Endodermal cell (in vitro differentiated cells): Measurements from ENCODE around the gene KCNQ1. TPM values are rescaled to one million over a fixed set of nuclear protein-coding genes. Genes with fewer than 3 reads are reported as not detected.

ENCODE experiments used
- DNase-seq: peaks from one replicate; pipeline ENCODE4 v3.0.0-alpha.2; 2017
- H3K27ac ChIP-seq: 2 replicates; pipeline ENCODE4 v1.5.1; 2013; ENCODE audit warnings: mild to moderate bottlenecking, low read depth, low read length, moderate library complexity
- H3K27me3 ChIP-seq: 2 replicates; pipeline ENCODE4 v1.6.1; 2013; ENCODE audit warnings: mild to moderate bottlenecking, low read length, moderate library complexity; ENCODE audit not compliant: insufficient read depth, control insufficient read depth, poor library complexity, severe bottlenecking
- H3K36me3 ChIP-seq: 2 replicates; pipeline ENCODE4 v1.7.0; 2013; ENCODE audit warnings: mild to moderate bottlenecking, low read length, moderate library complexity; ENCODE audit not compliant: control insufficient read depth, insufficient read depth
- H3K4me1 ChIP-seq: one replicate; pipeline ENCODE4 v1.7.0; 2013; ENCODE audit warnings: low read length; ENCODE audit not compliant: control insufficient read depth, insufficient read depth
- H3K4me3 ChIP-seq: 2 replicates; pipeline ENCODE4 v1.5.1; 2013; ENCODE audit warnings: mild to moderate bottlenecking, low read length, moderate library complexity
- H3K9ac ChIP-seq: 2 replicates; pipeline ENCODE4 v1.6.1; 2013; ENCODE audit warnings: mild to moderate bottlenecking, low read length, moderate library complexity; ENCODE audit not compliant: poor library complexity, severe bottlenecking; ENCODE audit errors: extremely low read depth
- H3K9me3 ChIP-seq: 2 replicates; pipeline ENCODE4 v1.6.1; 2013; ENCODE audit warnings: mild to moderate bottlenecking, low read length, moderate library complexity; ENCODE audit not compliant: control insufficient read depth
- H3K27ac Mint-ChIP-seq: 2 replicates; pipeline ENCODE4 v1.8.0; 2020; ENCODE audit warnings: mixed read lengths
- H3K27me3 Mint-ChIP-seq: 2 replicates; pipeline ENCODE4 v1.8.0; 2021; ENCODE audit warnings: mild to moderate bottlenecking, mixed read lengths; ENCODE audit not compliant: insufficient read depth
- H3K36me3 Mint-ChIP-seq: 2 replicates; pipeline ENCODE4 v1.8.0; 2020; ENCODE audit warnings: low read depth, mixed read lengths
- H3K4me1 Mint-ChIP-seq: 2 replicates; pipeline ENCODE4 v1.8.0; 2020; ENCODE audit warnings: mixed read lengths
- H3K4me3 Mint-ChIP-seq: 2 replicates; pipeline ENCODE4 v1.8.0; 2020; ENCODE audit warnings: mild to moderate bottlenecking, moderate library complexity, mixed read lengths
- H3K9me3 Mint-ChIP-seq: 2 replicates; pipeline ENCODE4 v1.8.0; 2020; ENCODE audit warnings: mild to moderate bottlenecking, mixed read lengths
- WGBS, 2 experiments: methylation state at CpG; one replicate each; pipeline versions ENCODE4 v1.1.5 to v1.1.7; 2013; ENCODE audit warnings: missing lambda C conversion rate in 2 of 2, mixed read lengths in 1 of 2; ENCODE audit not compliant: insufficient coverage in 1 of 2, insufficient read length in 1 of 2; 5-methylcytosine and 5-hydroxymethylcytosine counted together
- total RNA-seq, 2 donors: library from RNA; stranded (reverse); fragmentation: NEBNext Ultra II Directional in 1 of 2; extraction: Animal tissue kit (Norgen Biotek cat#: 25700) in 1 of 2; gene quantifications; 2 replicates in 1 of 2; 3 replicates in 1 of 2; pipeline ENCODE4 v1.2.1, GENCODE V29; 2021
- TF ChIP-seq, protein P1 (sequence below): fragments of 200-600 bp; sonication (generic); conservative IDR thresholded peaks from 2 replicates; pipeline ENCODE4 v1.5.0; 2021; ENCODE audit warnings: antibody characterized with exemption, mild to moderate bottlenecking

KCNQ1 gene
- total RNA-seq, 2 donors from 2014 or later: 1.8 to 3.5 TPM

DNA sequence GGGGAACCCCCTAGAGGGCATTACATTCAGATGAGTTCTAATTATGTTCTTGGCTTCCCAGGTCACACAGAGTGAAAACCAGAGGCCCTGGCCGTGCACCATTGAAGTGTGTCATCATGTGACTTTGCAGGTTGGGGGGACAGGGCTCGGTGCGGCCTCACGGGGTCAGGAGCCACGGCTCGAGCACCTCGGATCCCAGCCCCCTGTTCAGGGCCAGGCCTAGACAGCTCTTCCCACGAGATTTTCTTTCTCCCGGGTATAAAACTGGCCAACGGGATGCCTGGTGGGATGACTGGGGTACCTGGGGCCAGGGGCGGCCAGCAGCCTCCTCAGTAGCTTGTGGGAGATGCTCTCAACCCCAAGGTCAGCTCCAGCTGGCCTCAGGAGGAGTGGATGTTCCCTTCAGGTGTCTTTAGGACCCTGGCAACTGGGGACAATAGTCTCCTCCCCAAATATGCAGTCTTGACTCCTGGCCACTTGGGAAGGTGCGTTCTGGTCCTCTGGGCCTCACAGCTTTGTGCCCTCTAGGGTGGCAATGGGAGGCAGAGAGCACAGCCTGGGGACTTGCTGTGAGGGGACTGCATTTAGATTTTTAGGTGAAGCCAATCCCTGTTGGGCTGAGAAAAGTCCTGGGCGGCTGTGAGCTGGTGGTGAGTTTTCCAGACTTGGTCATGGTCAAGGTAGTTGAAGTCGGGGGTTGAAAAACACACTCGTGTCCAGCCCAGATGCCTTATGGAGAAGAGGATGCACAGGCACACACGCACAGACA is 95.6 kb downstream of the KCNQ1 start:
- no peaks in the 10 kb centered on the region for H3K4me1 Mint-ChIP-seq
- no peak overlapping the region for H3K27ac Mint-ChIP-seq
- H3K4me3 Mint-ChIP-seq: no peak overlapping the region

DNA sequence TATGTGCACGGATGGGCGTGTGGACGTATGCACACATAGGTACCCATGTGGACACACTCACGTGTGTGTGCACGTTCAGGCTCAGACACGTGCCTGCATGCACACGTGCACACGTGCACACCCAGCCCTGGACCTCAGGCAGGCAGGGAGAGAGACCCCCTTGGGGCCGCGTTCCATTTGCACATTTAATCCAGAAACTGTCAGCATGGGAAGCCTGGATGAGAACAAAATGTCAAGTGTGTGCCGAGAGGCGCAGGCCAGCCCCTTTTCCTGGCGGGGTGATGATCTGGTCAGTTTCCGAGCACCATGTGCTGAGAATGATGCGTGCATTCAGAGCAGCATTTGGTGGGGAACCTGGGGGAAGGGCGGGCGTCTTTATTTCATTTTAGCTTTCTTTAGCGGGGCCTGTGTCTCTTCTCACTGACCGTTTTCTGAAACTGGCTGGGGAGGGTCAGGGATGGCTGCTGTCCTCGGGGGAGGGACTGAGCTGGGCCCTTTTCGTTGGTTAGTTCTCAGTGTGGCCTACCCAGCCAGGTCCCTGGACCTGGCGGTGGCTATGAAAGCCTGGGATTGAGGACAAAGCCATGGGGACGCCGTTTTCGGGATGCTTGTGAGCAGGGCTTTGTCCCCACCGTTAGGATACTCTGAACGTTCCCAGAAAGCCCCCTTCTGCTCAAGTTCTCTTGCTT is 96.3 kb downstream of the KCNQ1 start:
- Histone ChIP-seq H3K36me3 (no peaks in the 10 kb centered on the region), H3K4me1 (no peaks in the 10 kb centered on the region), H3K9me3 (no peaks in the 10 kb centered on the region), H3K9ac (no peak overlapping the region), H3K27ac (no peak overlapping the region), H3K27me3 (peaks cover 28% of the 10 kb centered on the region), H3K4me3 (no peak overlapping the region)
- peak; percentile 34 for DNase-seq
- Mint-ChIP-seq H3K4me3 (no peak overlapping the region), H3K27ac (no peak overlapping the region), H3K27me3 (peaks cover 63% of the 10 kb centered on the region), H3K9me3 (no peaks in the 10 kb centered on the region), H3K36me3 (no peaks in the 10 kb centered on the region), H3K4me1 (no peaks in the 10 kb centered on the region)
- TF ChIP-seq, protein P1, sequence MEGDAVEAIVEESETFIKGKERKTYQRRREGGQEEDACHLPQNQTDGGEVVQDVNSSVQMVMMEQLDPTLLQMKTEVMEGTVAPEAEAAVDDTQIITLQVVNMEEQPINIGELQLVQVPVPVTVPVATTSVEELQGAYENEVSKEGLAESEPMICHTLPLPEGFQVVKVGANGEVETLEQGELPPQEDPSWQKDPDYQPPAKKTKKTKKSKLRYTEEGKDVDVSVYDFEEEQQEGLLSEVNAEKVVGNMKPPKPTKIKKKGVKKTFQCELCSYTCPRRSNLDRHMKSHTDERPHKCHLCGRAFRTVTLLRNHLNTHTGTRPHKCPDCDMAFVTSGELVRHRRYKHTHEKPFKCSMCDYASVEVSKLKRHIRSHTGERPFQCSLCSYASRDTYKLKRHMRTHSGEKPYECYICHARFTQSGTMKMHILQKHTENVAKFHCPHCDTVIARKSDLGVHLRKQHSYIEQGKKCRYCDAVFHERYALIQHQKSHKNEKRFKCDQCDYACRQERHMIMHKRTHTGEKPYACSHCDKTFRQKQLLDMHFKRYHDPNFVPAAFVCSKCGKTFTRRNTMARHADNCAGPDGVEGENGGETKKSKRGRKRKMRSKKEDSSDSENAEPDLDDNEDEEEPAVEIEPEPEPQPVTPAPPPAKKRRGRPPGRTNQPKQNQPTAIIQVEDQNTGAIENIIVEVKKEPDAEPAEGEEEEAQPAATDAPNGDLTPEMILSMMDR: no peak
- WGBS, 2 experiments: 92 to 93% methylated on average over 22 to 27 of the region's 27 CpGs

More for the DNA sequence above, 95.6 kb downstream of the KCNQ1 start:
- Histone ChIP-seq H3K4me3 (no peak overlapping the region), H3K36me3 (no peaks in the 10 kb centered on the region), H3K4me1 (no peaks in the 10 kb centered on the region), H3K27ac (no peak overlapping the region), H3K9me3 (no peaks in the 10 kb centered on the region), H3K9ac (no peak overlapping the region), H3K27me3 (peaks cover 20% of the 10 kb centered on the region)
- H3K27me3 Mint-ChIP-seq: peaks cover 63% of the 10 kb centered on the region
- no peaks in the 10 kb centered on the region for H3K36me3 Mint-ChIP-seq
- no peaks in the 10 kb centered on the region for H3K9me3 Mint-ChIP-seq
- 93 to 99% methylated on average over 12 to 16 of the region's 16 CpGs for WGBS, 2 experiments
- DNase-seq: peak; percentile 28
- TF ChIP-seq, protein P1: no peak

DNA sequence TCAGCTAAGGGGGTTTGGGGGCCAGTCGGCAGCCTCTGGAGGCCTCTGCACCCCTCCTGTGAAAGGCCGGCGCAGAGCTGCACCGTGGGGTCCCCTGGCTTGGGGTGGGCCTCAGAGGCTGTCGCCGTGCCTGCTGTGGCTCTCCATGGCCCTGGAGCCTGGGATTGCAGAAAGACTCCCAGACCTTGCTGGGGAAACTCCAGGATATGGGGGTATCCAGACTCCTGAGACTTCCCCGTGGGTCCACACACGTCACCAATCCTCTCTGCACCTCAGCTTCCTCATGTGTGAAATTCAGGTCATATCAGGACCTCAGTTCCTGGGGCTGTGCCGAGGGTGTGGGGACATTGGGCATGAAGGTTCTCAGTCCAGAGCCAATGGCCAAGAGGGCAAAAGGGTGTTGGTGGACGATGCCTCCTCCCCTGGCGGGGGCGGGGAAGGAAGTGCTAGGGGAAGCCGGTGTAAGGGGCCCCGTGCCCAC is 97.1 kb downstream of the KCNQ1 start:
- Histone ChIP-seq H3K27ac (no peak overlapping the region), H3K4me1 (no peaks in the 10 kb centered on the region), H3K4me3 (no peak overlapping the region), H3K27me3 (peaks cover 34% of the 10 kb centered on the region), H3K36me3 (no peaks in the 10 kb centered on the region), H3K9me3 (no peaks in the 10 kb centered on the region), H3K9ac (no peak overlapping the region)
- Mint-ChIP-seq H3K4me3 (no peak overlapping the region), H3K27me3 (peaks cover 66% of the 10 kb centered on the region), H3K9me3 (no peaks in the 10 kb centered on the region), H3K36me3 (no peaks in the 10 kb centered on the region), H3K27ac (no peak overlapping the region), H3K4me1 (no peaks in the 10 kb centered on the region)
- peak; percentile 17 for DNase-seq
- 92 to 99% methylated on average over 9 to 14 of the region's 14 CpGs for WGBS, 2 experiments
- TF ChIP-seq, protein P1: no peak
